Natural killer cell (primary cell): Measurements from ENCODE around the gene DSCAML1. TPM values are rescaled to one million over a fixed set of nuclear protein-coding genes. Genes with fewer than 3 reads are reported as not detected.

ENCODE experiments used
- ATAC-seq, 3 donors: fragments of 150-1000 bp in 2 of 3; fragments of 200-7000 bp in 1 of 3; cut with Tn5 transposase; 1 replicate in 1 of 3; 2 replicates in 2 of 3; pipeline ENCODE4 v1.10.0; 2021; ENCODE audit warnings: mild to moderate bottlenecking in 2 of 3, moderate library complexity in 2 of 3
- DNase-seq, 2 donors: peaks; one replicate each; pipeline versions ENCODE4 v3.0.0 to v3.0.0-alpha.2; 2013 to 2021; ENCODE audit warnings: mixed read lengths in 1 of 2
- H3K27ac ChIP-seq: one replicate; pipeline ENCODE4 v1.5.1; 2013; ENCODE audit warnings: mild to moderate bottlenecking, low read length
- H3K27me3 ChIP-seq: one replicate; pipeline ENCODE4 v1.6.1; 2013; ENCODE audit warnings: low read length; ENCODE audit not compliant: control insufficient read depth, insufficient read depth
- H3K36me3 ChIP-seq: one replicate; pipeline ENCODE4 v1.6.1; 2013; ENCODE audit warnings: low read length; ENCODE audit not compliant: control insufficient read depth, insufficient read depth
- H3K4me1 ChIP-seq: one replicate; pipeline ENCODE4 v1.6.1; 2013; ENCODE audit warnings: low read length; ENCODE audit not compliant: control insufficient read depth, insufficient read depth
- H3K4me3 ChIP-seq: one replicate; pipeline ENCODE4 v1.5.1; 2013; ENCODE audit warnings: low read length
- H3K9me3 ChIP-seq: one replicate; pipeline ENCODE4 v1.6.1; 2013; ENCODE audit warnings: low read length; ENCODE audit not compliant: control insufficient read depth, insufficient read depth
- H3K27ac Mint-ChIP-seq, 2 donors: one replicate each; pipeline ENCODE4 v1.8.0; 2022; ENCODE audit warnings: mild to moderate bottlenecking in 2 of 2, mixed read lengths in 2 of 2, moderate library complexity in 1 of 2
- H3K27me3 Mint-ChIP-seq, 2 donors: one replicate each; pipeline ENCODE4 v1.8.0; 2022; ENCODE audit warnings: low read depth in 2 of 2, mixed read lengths in 2 of 2
- H3K36me3 Mint-ChIP-seq: one replicate; pipeline ENCODE4 v1.8.0; 2022; ENCODE audit warnings: mixed read lengths
- H3K4me1 Mint-ChIP-seq, 2 donors: one replicate each; pipeline ENCODE4 v1.8.0; 2022; ENCODE audit warnings: mixed read lengths in 2 of 2
- H3K4me3 Mint-ChIP-seq: one replicate; pipeline ENCODE4 v1.8.0; 2022; ENCODE audit warnings: mild to moderate bottlenecking, moderate library complexity, mixed read lengths
- H3K9me3 Mint-ChIP-seq, 2 donors: one replicate each; pipeline ENCODE4 v1.8.0; 2022; ENCODE audit warnings: mixed read lengths in 2 of 2
- WGBS: methylation state at CpG from one replicate; pipeline ENCODE4 v1.1.7; 2013; ENCODE audit warnings: missing lambda C conversion rate; ENCODE audit not compliant: insufficient coverage; 5-methylcytosine and 5-hydroxymethylcytosine counted together
- intact Hi-C: fragments of 100-400 bp; cut with micrococcal nuclease; formaldehyde crosslinking; loops from one replicate; pipeline ENCODE4 v1.14.2; 2022
- total RNA-seq, 4 donors: library from RNA; stranded (reverse); fragments of 120-200 nt in 1 of 4; gene quantifications; one replicate each; pipeline versions ENCODE4 v1.2.3 to v1.2.4, GENCODE V29; 2013 to 2022
- TF ChIP-seq, protein P1 (sequence below): fragments of 200-600 bp; IDR thresholded peaks from one replicate; pipeline ENCODE4 v1.8.0; 2022; ENCODE audit warnings: antibody characterized with exemption

Gene DSCAML1
- total RNA-seq, 3 donors from 2014 or later (not counting 1 experiment from before 2014, with no cell fraction given) = 0.66 TPM; not detected in 2

DNA sequence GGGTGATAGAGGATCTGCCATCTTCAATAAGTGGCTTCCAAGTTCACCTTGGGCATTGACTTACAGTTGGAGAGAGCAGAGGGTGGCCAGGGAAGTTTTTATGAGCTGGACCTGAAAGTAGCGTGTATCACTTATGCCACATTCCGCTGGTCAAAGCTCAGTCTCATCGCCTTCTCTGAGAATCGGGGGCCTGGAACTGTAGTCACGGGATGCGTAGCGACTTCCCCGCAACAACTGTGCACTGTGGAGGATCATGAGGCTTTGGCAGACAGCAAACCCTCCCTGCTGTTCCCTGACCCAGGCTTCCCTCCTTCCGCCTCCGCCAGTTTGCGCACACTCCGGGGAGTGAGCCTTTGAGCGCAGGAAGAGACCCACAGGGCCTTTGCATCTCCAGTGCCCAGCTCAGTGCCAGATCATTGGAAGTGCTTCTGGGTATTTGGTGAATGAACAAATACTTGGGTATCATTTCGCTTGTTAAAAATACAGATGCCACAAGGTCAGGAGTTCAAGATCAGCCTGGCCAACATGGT lies 373.9 kb downstream of the DSCAML1 start:
- no peak for DNase-seq

DNA sequence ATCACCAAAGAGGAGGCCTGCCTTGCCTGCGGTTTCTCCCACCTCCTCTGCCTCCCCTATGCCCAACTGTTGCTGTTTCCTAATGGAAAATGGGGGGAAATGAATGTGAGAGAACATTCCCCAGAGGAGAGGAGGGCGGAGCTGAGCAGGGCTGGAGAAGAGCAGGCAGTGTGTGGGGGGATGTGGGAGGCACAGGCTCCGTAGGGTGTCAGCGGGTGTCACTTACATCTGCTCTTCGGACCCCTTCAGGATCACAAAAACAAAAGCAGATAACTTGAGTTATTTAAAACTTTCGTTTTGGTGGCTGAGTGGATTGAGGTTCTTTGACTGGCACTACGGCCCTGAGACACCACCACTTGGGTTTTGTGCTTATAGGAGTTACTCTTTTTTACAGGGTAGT lies 375.5 kb downstream of the DSCAML1 start:
- Histone ChIP-seq H3K4me1 (peaks cover 6% of the 10 kb centered on the region), H3K4me3 (no peak overlapping the region), H3K36me3 (no peaks in the 10 kb centered on the region), H3K27ac (no peak overlapping the region), H3K27me3 (no peaks in the 10 kb centered on the region), H3K9me3 (no peaks in the 10 kb centered on the region)
- ATAC-seq = no peak
- Mint-ChIP-seq H3K27me3 (peaks cover 7% of the 10 kb centered on the region in 2 donors), H3K27ac (no peak overlapping the region), H3K4me3 (no peak overlapping the region), H3K9me3 (no peaks in the 10 kb centered on the region), H3K4me1 (peaks cover 6% of the 10 kb centered on the region in 2 donors), H3K36me3 (no peaks in the 10 kb centered on the region)
- 92% methylated on average over 6 of the region's 7 CpGs for WGBS
- DNase-seq = no peak
- TF ChIP-seq, protein P1, sequence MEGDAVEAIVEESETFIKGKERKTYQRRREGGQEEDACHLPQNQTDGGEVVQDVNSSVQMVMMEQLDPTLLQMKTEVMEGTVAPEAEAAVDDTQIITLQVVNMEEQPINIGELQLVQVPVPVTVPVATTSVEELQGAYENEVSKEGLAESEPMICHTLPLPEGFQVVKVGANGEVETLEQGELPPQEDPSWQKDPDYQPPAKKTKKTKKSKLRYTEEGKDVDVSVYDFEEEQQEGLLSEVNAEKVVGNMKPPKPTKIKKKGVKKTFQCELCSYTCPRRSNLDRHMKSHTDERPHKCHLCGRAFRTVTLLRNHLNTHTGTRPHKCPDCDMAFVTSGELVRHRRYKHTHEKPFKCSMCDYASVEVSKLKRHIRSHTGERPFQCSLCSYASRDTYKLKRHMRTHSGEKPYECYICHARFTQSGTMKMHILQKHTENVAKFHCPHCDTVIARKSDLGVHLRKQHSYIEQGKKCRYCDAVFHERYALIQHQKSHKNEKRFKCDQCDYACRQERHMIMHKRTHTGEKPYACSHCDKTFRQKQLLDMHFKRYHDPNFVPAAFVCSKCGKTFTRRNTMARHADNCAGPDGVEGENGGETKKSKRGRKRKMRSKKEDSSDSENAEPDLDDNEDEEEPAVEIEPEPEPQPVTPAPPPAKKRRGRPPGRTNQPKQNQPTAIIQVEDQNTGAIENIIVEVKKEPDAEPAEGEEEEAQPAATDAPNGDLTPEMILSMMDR = no peak
- intact Hi-C loops = loop anchor here (10.0 kb wide), 1 partner anchor 523 kb away; no protein-coding TSS in a partner anchor

More for the DNA sequence above, 373.9 kb downstream of the DSCAML1 start:
- no peak overlapping the region for H3K27ac ChIP-seq
- peaks cover 9% of the 10 kb centered on the region for H3K4me1 ChIP-seq
- H3K27me3 ChIP-seq = no peaks in the 10 kb centered on the region
- H3K27me3 Mint-ChIP-seq = peaks cover 8 to 15% of the 10 kb centered on the region in 2 donors
- H3K4me3 Mint-ChIP-seq = no peak overlapping the region
- no peaks in the 10 kb centered on the region for H3K36me3 ChIP-seq
- TF ChIP-seq, protein P1 = no peak
- no peak overlapping the region for H3K4me3 ChIP-seq
- peaks cover 7 to 14% of the 10 kb centered on the region in 2 donors for H3K4me1 Mint-ChIP-seq
- H3K27ac Mint-ChIP-seq = no peak overlapping the region
- 89% methylated on average over 14 of the region's 14 CpGs for WGBS
- no peaks in the 10 kb centered on the region for H3K9me3 Mint-ChIP-seq
- ATAC-seq = no peak
- H3K36me3 Mint-ChIP-seq = no peaks in the 10 kb centered on the region
- intact Hi-C loops = loop anchor here (10.0 kb wide), 1 partner anchor 522 kb away; no protein-coding TSS in a partner anchor
- no peaks in the 10 kb centered on the region for H3K9me3 ChIP-seq

DNA sequence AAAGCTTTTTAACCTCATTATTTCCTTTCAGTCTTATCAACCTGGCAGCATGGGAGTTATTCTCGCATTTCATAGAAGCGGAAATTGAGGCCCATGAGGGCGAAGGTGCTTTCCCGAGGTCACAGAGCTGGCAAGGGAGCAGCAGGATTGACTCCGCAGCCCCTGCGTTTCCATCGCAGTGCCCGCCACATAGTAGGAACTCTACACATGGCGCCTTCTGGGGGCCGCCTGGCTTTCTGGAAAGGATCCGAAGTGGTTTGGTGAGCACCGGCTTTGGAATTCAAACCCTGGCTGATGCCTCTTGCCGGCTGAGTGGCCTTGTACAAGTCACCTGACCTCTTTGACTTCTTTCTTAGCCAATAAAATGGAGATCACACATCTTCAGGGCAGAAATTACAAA lies 376.0 kb downstream of the DSCAML1 start:
- WGBS = 84% methylated on average over 13 of the region's 13 CpGs
- TF ChIP-seq, protein P1 = no peak

DNA sequence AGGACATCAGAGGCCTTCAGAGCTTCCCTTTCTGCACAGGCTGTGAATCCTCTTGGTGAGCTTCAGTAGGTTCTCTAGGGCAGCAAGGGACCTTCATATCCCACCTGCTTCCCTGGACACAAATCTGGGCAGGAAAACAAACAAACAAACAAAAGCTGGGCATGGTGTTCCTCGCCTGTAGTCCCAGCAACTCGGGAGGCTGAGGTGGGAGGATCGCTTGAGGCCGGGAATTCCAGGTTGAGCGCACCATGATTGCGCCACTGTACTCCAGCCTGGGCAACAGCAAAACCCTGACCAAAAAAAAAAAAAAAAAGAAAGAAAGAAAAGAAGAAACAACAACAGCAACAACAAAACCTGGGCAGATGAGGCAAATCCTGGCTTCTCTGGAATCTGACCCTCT lies 376.4 kb downstream of the DSCAML1 start:
- DNase-seq (no peak), ATAC-seq (no peak)
- TF ChIP-seq, protein P1 = no peak
- H3K4me1 Mint-ChIP-seq = no peaks in the 10 kb centered on the region
- 86% methylated on average over 5 of the region's 6 CpGs for WGBS
- Histone ChIP-seq H3K27ac (no peak overlapping the region), H3K4me3 (no peak overlapping the region), H3K36me3 (no peaks in the 10 kb centered on the region), H3K9me3 (no peaks in the 10 kb centered on the region), H3K27me3 (no peaks in the 10 kb centered on the region), H3K4me1 (no peaks in the 10 kb centered on the region)
- H3K9me3 Mint-ChIP-seq = no peaks in the 10 kb centered on the region
- no peak overlapping the region for H3K4me3 Mint-ChIP-seq
- H3K27me3 Mint-ChIP-seq = peaks cover under 1 to 7% of the 10 kb centered on the region in 2 donors
- no peaks in the 10 kb centered on the region for H3K36me3 Mint-ChIP-seq
- intact Hi-C loops = loop anchor here (10.0 kb wide), 1 partner anchor 524 kb away; no protein-coding TSS in a partner anchor
- no peak overlapping the region for H3K27ac Mint-ChIP-seq

More for the DNA sequence above, 376.0 kb downstream of the DSCAML1 start:
- Mint-ChIP-seq H3K36me3 (no peaks in the 10 kb centered on the region), H3K27ac (no peak overlapping the region), H3K4me3 (no peak overlapping the region), H3K27me3 (peaks cover 5 to 7% of the 10 kb centered on the region in 2 donors), H3K9me3 (no peaks in the 10 kb centered on the region), H3K4me1 (peaks cover 2% of the 10 kb centered on the region in 2 donors)
- intact Hi-C loops = loop anchor here (10.0 kb wide), 1 partner anchor 524 kb away; no protein-coding TSS in a partner anchor
- ATAC-seq (no peak), DNase-seq (no peak)
- H3K4me3 ChIP-seq = no peak overlapping the region
- no peaks in the 10 kb centered on the region for H3K9me3 ChIP-seq
- H3K27me3 ChIP-seq = no peaks in the 10 kb centered on the region
- H3K4me1 ChIP-seq = peaks cover 2% of the 10 kb centered on the region
- H3K27ac ChIP-seq = no peak overlapping the region
- no peaks in the 10 kb centered on the region for H3K36me3 ChIP-seq
